T47D (cell line): Measurements from ENCODE around the gene HSPH1.

Source experiments
- DNase-seq, 2 experiments: peaks; one replicate each; pipeline versions ENCODE4 v3.0.0 to v3.0.0-alpha.2; 2011 to 2012; ENCODE audit warnings: low read depth in 1 of 2, low spot score in 1 of 2
- JUND ChIP-seq: IDR thresholded peaks from 2 replicates; pipeline ENCODE4 v1.6.1; 2012; ENCODE audit warnings: low read depth
- in situ Hi-C: cut with HindIII; loops from 2 replicates; pipeline ENCODE4 v1.10.0; 2016; ENCODE audit warnings: low sequenced_read_pairs, low pct_unique_long_range_greater_than_20kb

The HSPH1 gene

GRCh38 chr13:31168736-31169135 lies 7.0 kb upstream of the HSPH1 start:
- no peak for DNase-seq
- in situ Hi-C loops: no loop called here

GRCh38 chr13:31168166-31168565 lies 6.5 kb upstream of the HSPH1 start:
- TF ChIP-seq JUND: no peak
- in situ Hi-C loops: no loop called here
- no peak for DNase-seq

More at GRCh38 chr13:31168736-31169135, 7.0 kb upstream of the HSPH1 start:
- no peak for TF ChIP-seq JUND

- no peak for DNase-seq
- in situ Hi-C loops: no loop called here
- TF ChIP-seq JUND: no peak
Observed at GRCh38 chr13:31167490-31167889, 5.8 kb upstream of the HSPH1 start.

GRCh38 chr13:31166591-31166990 lies 4.9 kb upstream of the HSPH1 start:
- in situ Hi-C loops: no loop called here
- DNase-seq: no peak

GRCh38 chr13:31162151-31163008 lies 676 bp upstream of the HSPH1 start:
- in situ Hi-C loops: no loop called here
- DNase-seq: peak; percentile 67 to 97
- no peak for TF ChIP-seq JUND

More at GRCh38 chr13:31166591-31166990, 4.9 kb upstream of the HSPH1 start:
- no peak for TF ChIP-seq JUND

- peak in 1 of 2 experiments; percentile 58 for DNase-seq
- TF ChIP-seq JUND: no peak
Observed at GRCh38 chr13:31160857-31161556, 697 bp downstream of the HSPH1 start.

GRCh38 chr13:31159306-31159705 lies 2.4 kb downstream of the HSPH1 start:
- in situ Hi-C loops: no loop called here
- no peak for DNase-seq
- no peak for TF ChIP-seq JUND

More at GRCh38 chr13:31160857-31161556, 697 bp downstream of the HSPH1 start:
- in situ Hi-C loops: no loop called here

GRCh38 chr13:31154939-31155338 lies 6.8 kb downstream of the HSPH1 start:
- in situ Hi-C loops: no loop called here
- no peak for TF ChIP-seq JUND
- DNase-seq: no peak

- no peak for DNase-seq
- in situ Hi-C loops: no loop called here
- TF ChIP-seq JUND: no peak
Observed at GRCh38 chr13:31151837-31152236, 9.9 kb downstream of the HSPH1 start.

GRCh38 chr13:31150315-31150985 lies 11.3 kb downstream of the HSPH1 start:
- DNase-seq: no peak
- in situ Hi-C loops: no loop called here
- no peak for TF ChIP-seq JUND

GRCh38 chr13:31149604-31150003 lies 12.1 kb downstream of the HSPH1 start:
- DNase-seq: no peak
- in situ Hi-C loops: no loop called here
- no peak for TF ChIP-seq JUND

GRCh38 chr13:31145417-31145816 lies 16.3 kb downstream of the HSPH1 start:
- no peak for TF ChIP-seq JUND
- DNase-seq: no peak
- in situ Hi-C loops: no loop called here

- TF ChIP-seq JUND: no peak
- DNase-seq: no peak
- in situ Hi-C loops: no loop called here
Observed at GRCh38 chr13:31138515-31138914, 23.2 kb downstream of the HSPH1 start.
